Stimulated activated CD8-positive, alpha-beta memory T cell treated with anti-CD3 and anti-CD28 coated beads, Interleukin-7, amount 100 ng/mL, for 48 hours (primary cell): ENCODE results near the gene AAK1.

Experiments
- DNase-seq, 2 donors: peaks; one replicate each; pipeline ENCODE4 v3.0.0-alpha.2; 2020; ENCODE audit warnings: low read depth in 1 of 2; ENCODE audit errors: extremely low read depth in 1 of 2

Gene AAK1

GRCh38 chr2:69501301-69501700 is 142.2 kb downstream of the AAK1 start:
- no peak for DNase-seq

- DNase-seq, result no peak
These were observed 143.6 kb downstream of the AAK1 start for GRCh38 chr2:69499966-69500365.

GRCh38 chr2:69499242-69499641 is 144.3 kb downstream of the AAK1 start:
- DNase-seq, result no peak

DNA sequence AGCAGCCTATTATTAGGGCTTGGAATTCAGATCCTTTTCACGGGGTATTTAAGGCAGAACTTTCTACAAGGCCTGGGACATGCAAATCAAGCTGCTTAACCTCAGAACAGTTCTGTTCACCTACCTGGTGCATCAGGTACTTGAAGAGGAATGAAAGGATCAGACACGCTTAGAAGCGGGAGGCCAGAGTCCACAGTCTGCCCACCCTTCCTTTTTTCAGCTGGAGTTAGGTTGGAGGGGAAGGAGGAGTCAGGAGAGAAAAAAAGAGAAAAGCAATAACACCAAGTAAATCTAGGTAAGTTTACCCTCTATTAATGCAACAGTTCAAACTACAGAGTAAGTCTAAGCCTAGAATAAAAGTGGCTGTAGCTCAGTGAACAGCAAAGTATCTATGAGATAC is 147.7 kb downstream of the AAK1 start:
- DNase-seq, result no peak

GRCh38 chr2:69495008-69495407 is 148.5 kb downstream of the AAK1 start:
- no peak for DNase-seq

DNA sequence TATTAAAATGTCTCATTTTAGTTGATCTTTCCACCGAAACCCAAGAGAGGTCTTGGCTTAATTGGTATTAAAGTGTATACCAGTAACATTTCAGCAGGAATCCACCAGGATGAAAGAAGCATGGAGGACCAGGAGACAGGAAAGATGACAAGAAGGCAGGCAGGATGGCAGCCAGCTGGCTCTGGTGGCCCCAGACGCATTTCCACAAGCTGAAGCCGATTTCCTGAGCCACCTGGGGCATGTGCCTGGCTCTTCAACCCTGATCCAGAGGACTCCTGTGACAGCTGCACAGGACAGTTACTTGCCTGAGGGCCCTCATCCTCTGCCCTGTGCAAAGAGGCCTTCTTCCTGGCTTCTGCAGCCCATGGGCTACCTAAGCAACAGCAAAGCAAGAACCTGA is 149.4 kb downstream of the AAK1 start:
- no peak for DNase-seq

- no peak for DNase-seq
These were observed 150.3 kb downstream of the AAK1 start for GRCh38 chr2:69493268-69493667.

GRCh38 chr2:69491864-69492263 is 151.7 kb downstream of the AAK1 start:
- no peak for DNase-seq

DNA sequence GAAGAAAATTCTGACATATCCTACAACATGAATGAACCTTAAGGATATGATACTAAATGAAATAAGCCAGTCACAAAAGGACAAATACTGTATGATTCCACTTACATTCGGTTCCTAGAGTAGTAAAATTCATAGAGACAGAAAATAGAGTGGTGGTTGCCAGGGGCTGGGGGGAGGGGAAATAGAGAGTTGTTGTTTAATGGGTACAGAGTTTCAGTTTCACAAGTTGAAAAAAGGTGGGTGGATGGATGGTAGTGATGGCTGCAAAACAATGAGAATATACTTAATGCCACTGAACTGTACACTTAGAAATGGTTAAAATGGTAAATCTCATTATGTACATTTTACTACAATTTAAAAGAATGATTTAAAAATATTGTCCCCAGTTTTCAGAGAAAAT is 153.1 kb downstream of the AAK1 start:
- DNase-seq, result no peak

GRCh38 chr2:69489793-69490192 is 153.7 kb downstream of the AAK1 start:
- no peak for DNase-seq

- DNase-seq, result no peak
These were observed 159.8 kb downstream of the AAK1 start for GRCh38 chr2:69483696-69484095.

GRCh38 chr2:69483024-69483423 is 160.5 kb downstream of the AAK1 start:
- DNase-seq, result no peak

GRCh38 chr2:69482471-69482870 is 161.1 kb downstream of the AAK1 start:
- no peak for DNase-seq

GRCh38 chr2:69481421-69481820 is 162.1 kb downstream of the AAK1 start:
- DNase-seq, result no peak

- DNase-seq, result no peak
These were observed 165.9 kb downstream of the AAK1 start for GRCh38 chr2:69477627-69478026.

DNA sequence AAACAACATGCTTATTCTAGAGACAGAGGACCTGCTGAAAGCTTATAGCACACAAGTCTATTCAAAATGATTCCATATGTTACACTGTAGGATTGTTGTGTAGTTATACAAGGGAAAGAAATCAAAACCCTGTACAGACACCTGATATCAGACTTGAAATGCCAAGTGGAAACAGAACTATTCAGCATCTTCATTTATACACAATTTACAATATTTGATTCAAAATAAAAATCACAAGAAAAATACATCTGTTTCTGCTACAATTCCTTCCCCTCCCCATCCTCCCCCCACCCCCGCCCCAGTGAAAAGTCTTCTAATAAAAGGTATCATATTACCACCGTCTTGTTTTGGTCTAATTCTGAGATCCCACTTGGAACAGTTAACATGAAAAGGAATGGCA is 168.9 kb downstream of the AAK1 start:
- DNase-seq, result no peak

DNA sequence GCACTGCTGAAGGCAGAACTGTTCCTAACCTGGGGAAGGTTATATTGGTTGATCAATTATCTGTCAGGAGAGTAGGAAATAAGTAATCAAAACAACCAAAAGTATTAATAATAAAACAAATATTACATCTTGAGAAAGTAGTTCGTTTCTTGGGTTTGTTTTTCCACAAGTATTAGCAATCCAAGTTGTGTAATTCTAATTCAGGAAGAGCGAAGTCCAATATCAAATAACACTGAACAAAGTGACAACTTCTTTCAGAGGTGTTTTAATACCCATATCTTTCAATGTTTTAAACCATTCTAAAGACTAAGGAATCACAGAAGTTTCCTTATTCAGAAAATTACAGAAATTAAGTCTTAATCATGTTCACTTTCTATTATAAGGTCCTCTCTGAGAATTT is 171.7 kb downstream of the AAK1 start:
- DNase-seq, result no peak

DNA sequence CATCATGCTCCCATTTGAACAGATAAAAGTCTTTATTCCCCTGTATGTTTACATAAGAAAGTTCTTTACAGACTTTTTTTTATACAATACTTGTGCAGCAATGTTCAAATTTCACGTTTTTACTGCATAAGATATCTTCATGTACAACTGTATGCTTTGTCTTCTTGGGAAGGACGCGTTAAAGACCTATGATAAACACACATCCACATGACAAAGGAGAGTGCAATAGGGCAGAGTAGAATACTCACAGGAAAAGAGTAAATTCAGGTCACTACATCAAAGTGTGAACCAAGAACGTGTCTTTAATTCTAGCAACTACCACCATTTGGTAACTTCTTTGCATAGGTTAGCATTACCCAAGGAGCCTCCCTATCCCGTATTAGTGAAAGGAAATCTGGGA is 172.6 kb downstream of the AAK1 start:
- no peak for DNase-seq

GRCh38 chr2:69469784-69470183 is 173.8 kb downstream of the AAK1 start:
- no peak for DNase-seq

DNA sequence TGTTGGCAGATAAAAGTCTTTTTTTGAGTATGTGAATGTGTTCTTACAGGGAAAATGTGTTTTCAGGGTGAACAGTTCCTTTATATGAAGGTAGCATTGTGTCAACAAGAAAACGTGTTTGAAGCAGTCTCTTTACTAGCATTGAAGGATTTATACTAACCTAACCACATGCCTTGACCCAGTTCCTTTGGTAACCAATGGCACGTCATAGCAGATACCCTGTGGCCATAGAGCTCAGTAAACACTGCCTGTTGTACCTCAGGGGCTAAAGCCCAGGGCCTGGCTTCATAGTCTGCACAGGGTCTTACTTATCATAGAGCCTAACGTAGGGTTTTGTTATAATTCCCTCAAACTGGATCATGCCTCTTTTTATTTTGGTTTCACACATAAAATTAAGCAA is 174.2 kb downstream of the AAK1 start:
- DNase-seq, result no peak

GRCh38 chr2:69466728-69467127 is 176.8 kb downstream of the AAK1 start:
- DNase-seq, result no peak

DNA sequence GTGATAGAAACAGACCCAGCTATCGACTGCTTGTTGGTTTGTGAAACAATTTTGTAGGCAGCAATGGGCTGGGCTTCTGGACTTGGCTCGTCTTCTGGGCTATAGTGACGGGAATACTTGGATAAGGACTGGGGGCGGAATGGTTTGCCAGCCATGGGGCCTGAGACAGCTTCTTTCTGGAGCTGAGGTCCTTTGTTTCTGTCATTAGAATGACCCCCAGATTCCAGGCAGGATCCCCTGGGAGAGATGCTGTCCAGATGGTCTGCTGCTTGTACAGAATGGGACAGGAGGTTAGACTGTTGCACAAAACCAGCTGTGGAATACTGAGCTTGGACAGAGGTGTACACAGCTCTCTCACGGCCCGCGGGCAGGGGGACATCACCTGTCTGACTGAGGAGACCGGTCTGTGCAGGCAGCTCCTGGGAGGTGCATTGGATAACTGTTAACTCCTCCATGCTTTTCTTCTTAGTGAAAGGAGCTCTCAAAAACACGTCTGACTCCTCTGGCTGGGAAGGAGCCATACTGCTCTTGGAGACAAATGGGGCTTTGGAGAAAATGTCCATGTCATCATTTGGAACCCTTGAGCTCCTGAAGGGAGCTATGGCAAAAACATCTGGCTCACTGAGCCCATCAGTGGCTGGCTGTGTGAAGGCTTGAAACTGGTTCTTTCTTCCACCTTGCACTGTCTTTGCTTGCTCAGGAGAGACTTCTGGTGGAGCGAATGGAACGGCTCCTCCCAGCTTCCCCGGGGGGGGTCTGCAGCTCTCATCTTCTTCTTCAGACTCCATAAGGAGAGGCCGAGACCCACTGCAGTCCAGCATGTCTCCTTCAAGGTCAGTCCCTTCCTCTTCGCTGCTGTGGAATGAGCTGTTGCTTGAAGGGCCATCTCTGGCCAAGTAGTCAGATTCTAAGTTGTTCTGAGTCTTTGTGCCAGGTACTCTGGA is 177.8 kb downstream of the AAK1 start:
- no peak for DNase-seq

DNA sequence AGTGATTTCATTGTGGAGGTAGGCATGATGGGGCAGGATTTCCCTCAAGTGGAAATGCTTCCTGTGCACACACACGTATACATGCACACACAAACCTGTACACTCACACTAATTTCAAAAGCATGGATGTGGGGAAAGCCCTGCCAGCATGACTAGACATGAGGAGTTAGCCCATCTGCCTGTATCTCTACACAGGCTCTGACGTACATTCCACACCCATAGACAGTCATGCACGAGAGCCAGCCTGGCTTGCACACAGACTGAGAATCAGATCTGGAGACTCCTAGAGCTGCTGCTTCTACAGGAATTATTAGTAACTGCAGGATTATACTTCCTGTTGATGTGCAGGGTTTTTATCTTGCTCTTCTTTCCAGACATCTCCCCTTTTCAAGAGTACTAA is 179.0 kb downstream of the AAK1 start:
- no peak for DNase-seq
